Prostate gland (tissue), 2 donors: ENCODE results near the gene HSPH1. TPM values are rescaled to one million over a fixed set of nuclear protein-coding genes. Genes with fewer than 3 reads are reported as not detected.

Source experiments
- DNase-seq: peaks from one replicate; pipeline ENCODE4 v3.0.0-alpha.2; 2019; ENCODE audit warnings: low spot score
- H3K27ac ChIP-seq, 2 donors: fragments of 200-600 bp; sonication (generic); 2 replicates each; pipeline ENCODE4 v1.5.1; 2017 to 2019
- H3K27me3 ChIP-seq: fragments of 200-600 bp; sonication (generic); replicated peaks from 2 replicates; pipeline ENCODE4 v1.5.1; 2019; ENCODE audit not compliant: insufficient read depth
- H3K36me3 ChIP-seq, 2 donors: fragments of 200-600 bp; sonication (generic); 1 replicate in 1 of 2; 2 replicates in 1 of 2; pipeline versions ENCODE4 v1.5.1 to v1.8.1; 2017 to 2019
- H3K4me1 ChIP-seq: fragments of 200-600 bp; sonication (generic); replicated peaks from 2 replicates; pipeline ENCODE4 v1.5.1; 2019
- H3K4me3 ChIP-seq, 2 donors: fragments of 200-600 bp; sonication (generic); 2 replicates each; pipeline ENCODE4 v1.5.1; 2017 to 2019
- H3K9me3 ChIP-seq: fragments of 200-600 bp; sonication (generic); 2 replicates; pipeline ENCODE4 v1.5.1; 2017
- CTCF ChIP-seq, 4 experiments: fragments of 200-600 bp in 2 of 4; fragments of 450-650 bp in 2 of 4; sonication (generic) in 2 of 4; IDR thresholded peaks; 1 replicate in 3 of 4; 2 replicates in 1 of 4; pipeline ENCODE4 v1.5.1; 2016 to 2019; ENCODE audit warnings: antibody characterized with exemption in 4 of 4, mild to moderate bottlenecking in 2 of 4, moderate library complexity in 2 of 4
- POLR2A ChIP-seq: fragments of 450-650 bp; IDR thresholded peaks from one replicate; pipeline ENCODE4 v1.6.1; 2016; ENCODE audit warnings: antibody characterized with exemption, mild to moderate bottlenecking
- POLR2AphosphoS5 ChIP-seq: sonication (generic); formaldehyde crosslinking; IDR thresholded peaks from one replicate; pipeline ENCODE4 v1.6.1; 2017; ENCODE audit warnings: antibody characterized with exemption
- WGBS: methylation state at CpG from one replicate; pipeline ENCODE4 v1.1.5; 2018; 5-methylcytosine and 5-hydroxymethylcytosine counted together
- intact Hi-C: fragments of 100-400 bp; cut with DNase I; formaldehyde crosslinking; loops from one replicate; pipeline ENCODE4 v1.14.2; 2022
- total RNA-seq, 2 donors: library from RNA; depleted of rRNA; stranded (reverse); fragments of >200 nt; gene quantifications; one replicate each; pipeline ENCODE4 v1.1.0, GENCODE V29; 2016

Gene HSPH1
- total RNA-seq, 2 donors from 2014 or later = 33.5 to 60.6 TPM

- intact Hi-C loops = no loop called here
Observed at GRCh38 chr13:31167490-31167889, 5.8 kb upstream of the HSPH1 start.

GRCh38 chr13:31166591-31166990, 4.9 kb upstream of the HSPH1 start:
- Histone ChIP-seq H3K9me3 (no peaks in the 10 kb centered on the region), H3K4me1 (no peaks in the 10 kb centered on the region), H3K4me3 (no peak overlapping the region), H3K27me3 (no peaks in the 10 kb centered on the region), H3K36me3 (no peaks in the 10 kb centered on the region), H3K27ac (no peak overlapping the region)
- WGBS = 81% methylated on average over 3 of the region's 3 CpGs
- TF ChIP-seq POLR2A = no peak
- no peak for TF ChIP-seq CTCF (IDR thresholded peaks at IDR 0.05)
- no peak for TF ChIP-seq POLR2AphosphoS5
- intact Hi-C loops = no loop called here
- no peak for DNase-seq

More at GRCh38 chr13:31167490-31167889, 5.8 kb upstream of the HSPH1 start:
- Histone ChIP-seq H3K27ac (no peak overlapping the region), H3K27me3 (no peaks in the 10 kb centered on the region), H3K36me3 (no peaks in the 10 kb centered on the region), H3K4me3 (no peak overlapping the region), H3K9me3 (no peaks in the 10 kb centered on the region), H3K4me1 (no peaks in the 10 kb centered on the region)
- TF ChIP-seq POLR2AphosphoS5 (no peak), CTCF (IDR thresholded peaks at IDR 0.05) (no peak), POLR2A (no peak)
- no peak for DNase-seq

- no peaks in the 10 kb centered on the region for H3K27me3 ChIP-seq
- H3K9me3 ChIP-seq = no peaks in the 10 kb centered on the region
- peak; percentile 87 for TF ChIP-seq POLR2A
- TF ChIP-seq POLR2AphosphoS5 = peak; percentile 64
- no peak for TF ChIP-seq CTCF (IDR thresholded peaks at IDR 0.05)
- H3K4me1 ChIP-seq = no peaks in the 10 kb centered on the region
- intact Hi-C loops = loop anchor here (5.0 kb wide), 2 partner anchors 35 to 855 kb away; partner anchors contain the start of genes B3GLCT and KATNAL1
- H3K4me3 ChIP-seq = peak overlapping the region; percentile 55 to 88
- H3K27ac ChIP-seq = peak overlapping the region; percentile 92 to 100
- H3K36me3 ChIP-seq = no peaks in the 10 kb centered on the region
- peak; percentile 96 for DNase-seq
- WGBS = under 1% methylated on average over 34 of the region's 34 CpGs
Observed at GRCh38 chr13:31162151-31163008, 676 bp upstream of the HSPH1 start.

GRCh38 chr13:31160857-31161556, 697 bp downstream of the HSPH1 start:
- WGBS = under 1% methylated on average over 35 of the region's 51 CpGs
- intact Hi-C loops = loop anchor here (5.0 kb wide), 2 partner anchors 36 to 854 kb away; partner anchors contain the start of genes B3GLCT and KATNAL1
- Histone ChIP-seq H3K27ac (peak overlapping the region; percentile 92 to 100), H3K4me3 (peak overlapping the region; percentile 55 to 88), H3K9me3 (no peaks in the 10 kb centered on the region), H3K27me3 (no peaks in the 10 kb centered on the region), H3K4me1 (no peaks in the 10 kb centered on the region), H3K36me3 (no peaks in the 10 kb centered on the region)
- DNase-seq = peak; percentile 68
- TF ChIP-seq POLR2A (peak; percentile 78), POLR2AphosphoS5 (peak; percentile 88), CTCF (IDR thresholded peaks at IDR 0.05) (no peak)
